Mucosa of descending colon (tissue), 3 donors: ENCODE results near the gene PSMD13. TPM values are rescaled to one million over a fixed set of nuclear protein-coding genes. Genes with fewer than 3 reads are reported as not detected.
"Not testable (repeated sequence)": the region's sequence is repeated elsewhere in the genome, so short reads cannot be mapped to it uniquely, and the experiment has no call there.

Experiments
- ATAC-seq: fragments of 200-7000 bp; cut with Tn5 transposase; one replicate; pipeline ENCODE4 v1.9.1; 2020; ENCODE audit warnings: mild to moderate bottlenecking, moderate library complexity
- DNase-seq, 3 donors: peaks; one replicate each; pipeline ENCODE4 v3.0.0-alpha.2; 2020
- H3K36me3 ChIP-seq: fragments of 200-600 bp; one replicate; pipeline ENCODE4 v1.8.0; 2021; ENCODE audit warnings: low read depth, mild to moderate bottlenecking
- H3K4me1 ChIP-seq: fragments of 200-600 bp; one replicate; pipeline ENCODE4 v1.8.0; 2021; ENCODE audit warnings: low read depth, mild to moderate bottlenecking
- H3K4me3 ChIP-seq: fragments of 200-600 bp; one replicate; pipeline ENCODE4 v1.8.0; 2021; ENCODE audit warnings: mild to moderate bottlenecking
- H3K9me3 ChIP-seq: fragments of 200-600 bp; one replicate; pipeline ENCODE4 v1.8.0; 2021; ENCODE audit warnings: mild to moderate bottlenecking
- CTCF ChIP-seq: fragments of 200-600 bp; IDR thresholded peaks from one replicate; pipeline ENCODE4 v1.8.0; 2022; ENCODE audit warnings: antibody characterized with exemption, mild to moderate bottlenecking
- intact Hi-C, 2 donors: fragments of 100-400 bp; cut with DNase I in 1 of 2; cut with micrococcal nuclease in 1 of 2; formaldehyde crosslinking; loops; one replicate each; pipeline versions ENCODE4 v1.11.0 to v1.11.1; 2022; cut with DNase I, micrococcal nuclease
- total RNA-seq, 3 donors: library from RNA; stranded (reverse); fragmentation: NEBNext Ultra II Directional in 2 of 3; extraction: Animal tissue kit (Norgen Biotek cat#: 25700) in 2 of 3; gene quantifications; one replicate each; pipeline versions ENCODE4 v1.2.1 to v1.2.4, GENCODE V29; 2021 to 2023
- donor health status: DM: no; HTN: no; CAD: no; lungs with moderate emphysema.
- donor health status: DM: no; HTN: no; CAD: no.
- donor health status: DM: no; HTN: yes; CAD: no.

PSMD13 gene
- total RNA-seq, 3 donors from 2014 or later: 92.6 to 110 (median 96.4) TPM

DNA sequence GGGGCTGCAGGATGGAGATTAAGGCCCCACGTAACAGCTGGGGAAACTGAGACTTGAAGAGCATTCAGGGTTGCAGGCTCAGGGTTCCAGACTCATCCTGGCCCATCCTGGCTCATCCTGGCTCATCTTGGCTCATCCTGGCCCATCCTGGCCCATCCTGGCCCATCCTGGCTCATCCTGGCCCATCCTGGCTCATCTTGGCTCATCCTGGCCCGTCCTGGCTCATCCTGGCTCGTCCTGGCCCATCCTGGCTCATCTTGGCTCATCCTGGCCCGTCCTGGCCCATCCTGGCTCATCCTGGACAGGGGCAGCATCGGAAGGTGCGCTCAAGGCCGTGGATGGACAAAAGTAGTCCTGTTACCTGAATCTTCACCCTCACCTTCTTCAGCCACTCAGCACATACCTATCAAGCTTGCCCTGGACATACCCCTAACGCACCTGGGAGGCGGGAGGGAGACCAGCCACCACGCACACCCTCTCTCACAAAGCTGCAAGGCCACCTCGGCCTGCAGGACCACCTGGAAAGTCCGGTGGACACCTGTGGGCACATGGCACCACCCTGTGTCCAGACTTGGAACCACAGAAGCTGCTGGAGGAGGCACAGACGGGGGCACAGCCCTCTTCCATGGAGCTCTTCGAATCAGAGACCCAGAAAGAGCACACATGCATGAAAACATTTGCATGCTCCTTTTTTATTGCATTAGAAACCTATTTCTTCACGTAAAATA is 21.2 kb downstream of the PSMD13 start:
- DNase-seq: no peak
- H3K36me3 ChIP-seq: no peaks in the 10 kb centered on the region
- no peak for TF ChIP-seq CTCF
- ATAC-seq: no peak
- no peak overlapping the region for H3K4me3 ChIP-seq
- no peaks in the 10 kb centered on the region for H3K9me3 ChIP-seq
- no peaks in the 10 kb centered on the region for H3K4me1 ChIP-seq
- intact Hi-C loops: no loop called here

- H3K4me3 ChIP-seq: no peak overlapping the region
- no peaks in the 10 kb centered on the region for H3K36me3 ChIP-seq
- intact Hi-C loops: no loop called here
- H3K4me1 ChIP-seq: no peaks in the 10 kb centered on the region
- no peaks in the 10 kb centered on the region for H3K9me3 ChIP-seq
- no peak for DNase-seq
- TF ChIP-seq CTCF: no peak
- no peak for ATAC-seq
Observed at GRCh38 chr11:259413-259812, 22.6 kb downstream of the PSMD13 start.

DNA sequence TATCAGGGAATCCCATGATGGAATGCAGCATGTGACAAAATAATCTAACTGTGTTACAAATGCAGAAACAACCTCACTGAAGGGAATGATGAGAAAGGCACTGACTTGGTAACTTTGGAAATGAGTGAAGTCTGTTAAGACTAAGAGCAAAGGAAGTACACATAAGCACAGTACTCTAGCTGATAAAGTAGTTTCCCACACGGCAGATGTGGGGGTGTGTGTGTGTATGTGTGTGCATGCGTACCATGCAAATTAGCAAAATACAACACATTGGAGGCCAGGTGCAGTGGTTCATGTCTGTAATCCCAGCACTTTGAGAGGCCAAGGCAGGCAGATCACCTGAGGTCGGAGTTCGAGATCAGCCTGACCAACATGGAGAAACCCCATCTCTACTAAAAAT is 24.8 kb downstream of the PSMD13 start:
- no peaks in the 10 kb centered on the region for H3K9me3 ChIP-seq
- ATAC-seq (no peak), DNase-seq (no peak)
- intact Hi-C loops: no loop called here
- H3K36me3 ChIP-seq: no peaks in the 10 kb centered on the region
- H3K4me1 ChIP-seq: no peaks in the 10 kb centered on the region
- H3K4me3 ChIP-seq: no peak overlapping the region
- TF ChIP-seq CTCF: no peak

DNA sequence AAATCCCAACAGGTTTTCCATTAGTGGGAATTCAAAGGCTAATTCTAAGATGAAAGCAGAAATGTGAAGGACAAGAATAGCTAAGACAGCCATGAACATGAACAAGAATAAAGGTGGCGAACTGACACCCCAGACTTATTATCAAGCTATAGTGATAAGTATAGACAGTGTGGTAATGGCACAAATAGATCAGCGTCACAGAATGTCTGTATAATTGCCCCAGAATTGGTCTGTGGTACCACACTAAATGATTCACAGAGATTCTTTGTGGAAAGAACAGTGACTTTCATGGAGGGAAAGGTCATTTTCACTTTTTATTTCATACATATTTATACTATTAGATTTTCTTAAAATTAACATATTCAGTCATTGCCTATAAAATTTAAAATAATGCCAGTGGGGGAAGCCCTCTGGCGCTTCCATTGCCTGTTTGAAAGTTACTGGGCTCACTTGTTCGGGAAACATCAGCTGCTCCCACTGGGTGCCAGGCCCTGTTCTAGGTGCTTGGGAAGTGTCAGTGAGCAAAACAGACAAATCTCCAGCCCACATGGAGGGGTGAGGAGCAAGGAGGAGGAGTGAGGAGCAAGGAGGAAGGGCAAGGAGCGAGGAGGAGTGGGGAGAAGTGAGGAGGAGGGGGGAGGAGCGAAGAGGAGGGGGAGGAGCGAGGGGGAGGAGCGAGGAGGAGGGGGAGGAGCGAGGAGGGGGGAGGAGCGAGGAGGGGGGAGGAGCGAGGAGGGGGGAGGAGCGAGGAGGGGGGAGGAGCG is 30.1 kb downstream of the PSMD13 start:
- H3K4me1 ChIP-seq: no peaks in the 10 kb centered on the region
- ATAC-seq: peak; percentile 36

GRCh38 chr11:267491-267994 is 30.8 kb downstream of the PSMD13 start:
- H3K9me3 ChIP-seq: no peaks in the 10 kb centered on the region
- no peak for TF ChIP-seq CTCF
- no peaks in the 10 kb centered on the region for H3K4me1 ChIP-seq
- peak; percentile 71 for ATAC-seq
- intact Hi-C loops: no loop called here
- H3K4me3 ChIP-seq: no peak overlapping the region
- peak; percentile 56 to 82 (median 65) for DNase-seq
- no peaks in the 10 kb centered on the region for H3K36me3 ChIP-seq

More for the DNA sequence above, 30.1 kb downstream of the PSMD13 start:
- no peaks in the 10 kb centered on the region for H3K36me3 ChIP-seq
- no peak for TF ChIP-seq CTCF
- H3K9me3 ChIP-seq: no peaks in the 10 kb centered on the region
- DNase-seq: no peak
- intact Hi-C loops: no loop called here
- H3K4me3 ChIP-seq: no peak overlapping the region

GRCh38 chr11:268716-269145 is 32.0 kb downstream of the PSMD13 start:
- H3K4me3 ChIP-seq, H3K4me1 ChIP-seq, H3K9me3 ChIP-seq, intact Hi-C loops, H3K36me3 ChIP-seq: not testable (repeated sequence)
- DNase-seq (peak; percentile 68 to 86 (median 74)), ATAC-seq (peak; percentile 71)
